ENCODE measurements around the gene CALCOCO1.

GRCh38 chr12:53694756-53695151 is 32.5 kb downstream of the CALCOCO1 start:
- TF ChIP-seq CTCF (IDR thresholded peaks at IDR 0.05) = no peak
- no peak for TF ChIP-seq POLR2A (IDR thresholded peaks at IDR 0.05)
